RPMI7951 (cell line): ENCODE measurements around the gene STIM1. TPM values are rescaled to one million over a fixed set of nuclear protein-coding genes. Genes with fewer than 3 reads are reported as not detected.

ENCODE experiments used
- DNase-seq: peaks from one replicate; pipeline ENCODE4 v3.0.0-alpha.2; 2012; ENCODE audit warnings: low read depth
- total RNA-seq: library from RNA; depleted of rRNA; stranded (reverse); fragments of >200 nt; shearing (Covaris generic); gene quantifications from 2 replicates; pipeline ENCODE4 v1.2.3, GENCODE V29; 2014

The STIM1 gene
- total RNA-seq, 1 experiment from 2014 or later = 13.8 TPM

DNA sequence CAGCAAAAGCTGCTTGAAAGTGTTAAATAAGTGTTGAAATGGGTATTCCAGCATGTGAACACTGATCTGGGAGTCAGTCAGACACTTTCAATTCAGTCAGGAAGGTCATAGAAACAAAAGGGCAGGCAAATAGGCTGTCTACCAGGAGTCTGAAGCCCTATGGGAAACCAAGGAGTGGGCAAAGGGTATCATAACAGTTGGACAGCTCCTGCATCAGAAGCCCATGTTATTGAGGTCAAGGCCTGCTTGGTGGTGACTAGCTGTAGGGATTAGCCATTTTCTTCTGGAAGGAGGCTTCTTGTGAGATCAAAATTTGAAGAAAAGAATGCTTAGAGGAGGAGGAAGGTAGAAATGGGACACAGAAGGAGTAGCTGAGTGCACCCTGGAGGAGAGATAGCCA, 97.3 kb downstream of the STIM1 start:
- no peak for DNase-seq

DNA sequence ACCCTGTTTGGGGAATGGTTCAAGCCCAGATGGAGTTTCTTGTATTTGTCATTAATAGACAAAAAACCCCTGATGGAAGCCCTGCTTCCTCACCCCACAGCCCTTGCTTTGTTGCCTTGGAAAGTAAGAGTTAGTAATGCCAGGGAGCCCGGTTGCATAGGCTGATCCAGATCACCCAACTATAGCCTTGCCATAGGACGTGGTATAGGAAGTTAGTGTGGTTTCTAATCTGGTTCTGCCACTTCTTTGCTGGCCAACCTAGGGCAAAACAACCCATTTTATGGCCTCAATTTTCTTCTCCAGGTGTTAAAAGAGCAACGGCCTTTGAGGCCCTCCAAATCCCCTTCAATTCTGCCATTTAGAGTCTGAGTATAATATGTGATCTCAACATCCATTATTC, 97.9 kb downstream of the STIM1 start:
- DNase-seq = no peak

DNA sequence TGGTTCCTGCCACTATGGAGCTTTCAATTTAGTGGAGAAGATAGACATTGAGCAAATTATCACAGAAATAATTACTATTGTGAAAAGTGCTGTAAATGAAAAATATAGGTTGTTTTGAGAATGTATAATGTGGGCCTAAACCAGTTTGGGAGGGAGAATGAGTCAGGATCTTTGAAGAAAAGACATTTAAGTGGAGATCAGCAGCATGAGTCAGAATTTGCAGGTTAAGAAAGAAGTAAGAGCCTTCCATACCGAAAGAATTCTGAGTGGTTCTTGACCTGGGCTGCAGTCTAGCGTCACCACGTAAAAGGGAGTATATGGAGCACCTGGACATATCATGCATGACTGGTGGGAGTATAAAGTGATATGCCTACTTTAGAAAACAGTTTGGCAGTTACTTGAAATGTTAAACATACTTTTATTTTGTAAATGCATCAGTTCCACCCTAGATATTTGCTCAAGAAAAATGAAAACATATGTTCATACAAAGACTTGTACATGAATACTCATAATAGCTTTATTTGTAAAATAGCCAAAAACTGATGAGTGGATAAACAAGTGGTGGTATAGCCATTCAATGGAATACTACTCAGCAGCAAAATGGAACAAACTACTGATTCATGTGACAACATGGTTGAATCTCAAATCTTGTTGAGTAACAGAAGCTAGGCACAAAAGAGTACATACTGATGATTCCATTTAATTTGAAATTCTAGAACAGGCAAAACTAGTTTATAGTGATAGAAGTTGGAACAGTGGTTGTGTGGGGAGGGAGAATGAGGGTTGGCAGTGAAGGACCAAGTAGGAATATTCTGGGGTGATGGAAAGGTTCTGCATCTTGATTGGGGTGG, 99.2 kb downstream of the STIM1 start:
- DNase-seq = peak; percentile 21

DNA sequence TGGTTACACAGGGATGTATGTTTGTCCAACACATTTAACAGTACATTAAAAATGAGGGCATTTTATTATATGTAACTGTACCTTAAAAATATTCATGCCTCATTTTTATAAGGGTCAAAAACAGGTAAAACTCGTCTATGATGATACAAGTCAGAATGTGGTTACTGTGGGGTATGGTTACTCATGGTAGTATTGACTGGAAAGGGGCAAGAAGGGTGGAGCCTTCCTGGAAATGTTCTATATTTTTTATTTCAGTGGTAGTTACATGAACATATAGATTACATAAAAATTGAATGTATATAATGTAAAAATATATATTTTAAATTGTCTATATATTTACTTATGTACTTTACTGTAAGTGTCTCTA, 99.8 kb downstream of the STIM1 start:
- no peak for DNase-seq

DNA sequence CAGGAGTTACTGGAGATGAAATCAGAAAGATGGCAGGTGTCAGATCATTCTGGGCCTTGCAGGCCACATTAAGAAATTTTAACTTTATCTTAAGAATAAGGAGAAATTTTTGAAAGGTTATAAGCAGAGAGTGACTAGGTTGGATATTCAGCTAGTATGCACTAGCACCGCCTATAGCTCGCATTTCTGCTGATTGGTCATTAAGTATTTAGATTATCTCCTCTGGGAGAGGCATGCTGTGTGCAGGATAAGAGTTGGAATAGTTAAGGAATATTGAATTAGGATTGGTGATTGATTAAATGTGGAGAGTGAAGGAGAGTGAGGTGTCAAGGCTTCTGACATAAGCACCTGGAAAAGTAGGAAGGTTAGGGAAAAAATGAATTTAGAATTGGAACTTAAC, 100.6 kb downstream of the STIM1 start:
- no peak for DNase-seq

DNA sequence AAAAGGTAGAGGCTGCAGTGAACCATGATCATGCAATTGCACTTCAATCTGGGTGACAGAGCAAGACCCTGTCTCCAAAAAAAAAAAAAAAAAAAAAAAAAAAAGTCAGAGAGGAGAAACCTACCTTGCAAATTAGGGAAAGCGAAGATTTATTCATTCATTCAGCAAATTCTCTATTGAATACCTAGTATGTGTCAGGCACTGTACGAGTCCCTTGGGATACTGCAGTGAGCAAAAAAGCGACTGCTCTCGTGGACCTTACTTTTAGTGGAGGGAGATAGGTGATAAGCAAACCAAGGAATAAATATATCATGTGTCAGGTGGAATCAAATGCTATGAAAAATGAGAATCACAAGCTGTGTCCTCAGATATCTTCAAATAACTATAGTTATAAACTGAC, 101.3 kb downstream of the STIM1 start:
- DNase-seq = no peak

DNA sequence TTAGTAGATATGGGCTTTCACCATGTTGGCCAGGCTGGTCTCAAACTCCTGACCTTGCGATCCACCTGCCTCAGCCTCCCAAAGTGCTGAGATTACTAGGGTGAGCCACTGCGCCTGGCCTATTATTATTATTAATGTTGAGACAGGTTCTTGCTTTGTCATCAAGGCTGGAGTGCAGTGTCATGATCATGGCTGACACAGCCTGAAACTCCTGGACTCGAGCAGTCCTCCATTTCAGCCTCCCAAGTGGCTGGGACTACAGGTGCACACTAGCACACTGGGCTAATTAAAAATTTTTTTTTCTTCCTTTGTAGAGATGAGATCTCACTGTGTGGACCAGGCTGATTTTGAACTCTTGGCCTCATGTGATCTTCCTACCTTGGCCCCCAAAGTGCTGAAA, 102.0 kb downstream of the STIM1 start:
- DNase-seq = no peak

DNA sequence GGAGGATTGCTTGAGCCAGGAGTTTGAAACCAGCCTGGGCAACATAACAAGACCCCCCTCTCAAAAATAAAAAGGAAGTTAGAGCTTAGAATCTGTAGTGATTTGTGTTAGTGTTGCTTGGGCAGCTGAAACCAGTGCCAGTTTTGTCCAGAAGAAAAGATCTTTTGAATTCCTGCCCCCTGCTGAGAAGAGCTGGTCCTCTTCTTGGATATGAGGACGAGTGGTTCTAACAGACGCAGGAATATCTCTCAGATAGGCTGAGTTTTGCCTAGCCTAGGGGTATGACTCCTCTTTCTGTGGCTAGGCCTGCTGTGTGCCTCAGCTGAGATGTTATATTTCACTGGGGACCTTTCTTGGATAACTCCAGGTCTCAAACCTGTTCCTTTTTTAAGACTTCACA, 102.8 kb downstream of the STIM1 start:
- DNase-seq = peak; percentile 56

DNA sequence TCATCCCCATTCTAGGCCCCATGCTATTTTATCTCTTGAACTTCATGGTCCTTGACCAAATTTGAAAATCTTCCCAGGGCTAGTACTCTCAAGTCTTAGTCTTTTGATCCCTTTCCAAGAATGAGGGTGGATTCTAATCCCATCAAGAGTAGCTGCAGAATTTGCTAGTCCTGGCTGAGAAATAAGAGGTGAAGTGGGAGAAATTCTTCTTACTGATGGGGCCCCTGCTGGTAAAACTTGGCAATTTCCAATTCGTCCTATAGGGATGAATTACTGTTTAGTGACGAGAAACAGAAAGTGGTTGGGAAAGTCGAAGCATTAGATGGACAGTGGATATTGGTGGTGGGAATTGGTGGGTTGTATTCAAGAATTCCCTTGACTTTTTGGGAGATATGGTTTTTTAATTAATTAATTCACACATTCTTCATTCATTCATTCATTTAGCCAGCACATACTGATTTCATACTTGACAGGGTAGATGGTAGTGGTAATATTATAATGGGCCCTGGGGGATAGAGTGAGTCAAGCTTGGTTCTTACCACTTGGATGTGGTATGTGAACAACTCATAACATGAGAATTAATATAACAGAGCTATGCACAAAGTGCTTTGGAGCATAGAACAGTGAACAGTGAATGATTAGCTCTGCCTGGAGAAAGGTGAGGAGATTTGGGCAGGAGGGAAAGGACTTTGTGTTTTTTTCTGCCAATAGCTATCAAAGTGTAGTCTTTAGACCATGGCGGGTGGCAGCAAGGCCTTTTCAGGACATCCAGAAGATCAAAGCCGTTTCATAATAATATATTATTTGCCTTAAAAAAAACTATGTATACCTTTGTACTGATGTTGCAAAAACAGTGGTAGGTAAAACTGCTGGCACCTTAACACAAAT, 103.8 kb downstream of the STIM1 start:
- DNase-seq = peak; percentile 78

DNA sequence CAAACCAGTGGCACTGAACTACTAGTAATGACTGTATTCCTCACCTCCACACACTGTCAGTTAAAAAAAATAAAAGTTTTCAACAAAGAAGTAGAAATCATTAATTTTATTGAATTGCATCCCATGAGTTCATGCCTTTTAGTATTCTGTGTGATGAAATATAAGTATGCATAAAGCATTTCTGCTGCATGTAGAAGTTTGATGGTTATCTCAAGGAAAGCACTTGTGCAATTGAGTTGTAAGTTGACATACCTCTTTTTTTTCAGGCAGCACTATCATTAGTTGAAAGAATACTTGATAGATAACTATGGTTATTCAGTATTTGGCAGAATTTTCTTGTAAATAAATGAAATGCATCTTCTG, 104.4 kb downstream of the STIM1 start:
- DNase-seq = no peak

DNA sequence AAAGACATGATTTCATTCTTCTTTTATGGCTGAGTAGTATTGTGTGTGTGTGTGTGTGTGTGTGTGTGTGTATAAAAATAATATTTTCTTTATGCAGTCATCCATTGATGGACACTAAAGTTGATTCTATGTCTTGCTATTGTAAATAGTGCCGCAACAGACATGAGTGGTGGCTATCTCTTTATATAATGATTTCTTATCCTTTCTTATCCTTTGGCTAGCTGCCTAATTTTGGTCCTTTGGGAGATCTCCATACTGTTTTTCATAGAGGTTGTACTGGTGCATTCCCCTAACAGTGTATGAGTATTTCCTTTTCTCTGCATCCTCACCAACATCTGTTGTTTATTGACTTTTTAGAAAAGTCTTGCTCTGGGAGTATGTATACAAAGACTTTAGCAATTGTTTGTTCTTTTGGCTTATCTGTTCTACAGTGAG, 107.0 kb downstream of the STIM1 start:
- no peak for DNase-seq

DNA sequence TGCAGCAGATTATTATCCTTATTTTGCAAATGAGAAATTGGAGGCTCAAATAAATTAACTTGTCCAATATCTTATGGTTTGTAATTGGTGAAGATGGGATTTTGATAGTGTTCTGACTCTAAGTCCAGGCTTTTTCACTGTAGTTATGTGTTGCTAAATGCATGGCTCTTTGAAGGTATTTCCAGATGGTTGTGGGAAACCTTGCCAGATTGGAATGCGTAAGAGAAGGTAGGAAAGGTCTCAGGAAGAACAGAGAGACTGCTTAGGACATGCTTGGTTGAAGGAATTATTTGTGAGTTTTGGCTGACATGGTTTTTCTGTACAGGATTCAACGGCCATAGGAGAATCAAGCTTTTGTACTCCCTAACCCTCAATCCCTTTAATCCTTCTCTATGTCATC, 108.6 kb downstream of the STIM1 start:
- DNase-seq = no peak

DNA sequence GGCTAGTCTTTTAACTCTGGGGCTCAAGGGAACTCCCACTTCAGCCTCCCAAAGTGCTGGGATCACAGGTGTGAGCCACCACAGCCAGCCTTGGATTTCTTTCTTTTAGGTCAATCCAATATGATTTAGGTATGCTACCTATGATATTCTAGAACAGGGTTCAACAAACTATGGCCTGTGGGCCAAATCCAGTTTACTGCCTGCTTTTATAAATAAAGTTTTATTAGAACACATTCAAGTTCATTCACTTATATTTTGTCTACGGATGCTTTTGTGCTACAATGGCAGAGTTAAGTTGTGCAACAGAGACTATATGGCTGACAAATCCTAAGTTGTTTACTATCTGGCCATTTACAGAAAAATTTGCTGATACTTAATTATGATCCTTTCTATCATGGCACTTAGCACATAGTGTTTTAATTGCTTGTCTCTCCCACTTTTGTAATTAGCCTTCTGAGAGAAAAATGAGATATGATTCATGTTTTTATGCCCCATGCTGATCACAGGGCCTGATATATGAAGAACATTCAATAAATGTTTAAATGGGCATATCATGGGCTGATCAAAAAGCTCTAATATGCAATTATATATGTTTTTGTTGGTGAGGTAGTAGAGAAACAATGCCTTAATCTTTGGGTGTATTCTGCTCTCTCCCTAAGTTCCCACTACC, 109.6 kb downstream of the STIM1 start:
- DNase-seq = no peak

DNA sequence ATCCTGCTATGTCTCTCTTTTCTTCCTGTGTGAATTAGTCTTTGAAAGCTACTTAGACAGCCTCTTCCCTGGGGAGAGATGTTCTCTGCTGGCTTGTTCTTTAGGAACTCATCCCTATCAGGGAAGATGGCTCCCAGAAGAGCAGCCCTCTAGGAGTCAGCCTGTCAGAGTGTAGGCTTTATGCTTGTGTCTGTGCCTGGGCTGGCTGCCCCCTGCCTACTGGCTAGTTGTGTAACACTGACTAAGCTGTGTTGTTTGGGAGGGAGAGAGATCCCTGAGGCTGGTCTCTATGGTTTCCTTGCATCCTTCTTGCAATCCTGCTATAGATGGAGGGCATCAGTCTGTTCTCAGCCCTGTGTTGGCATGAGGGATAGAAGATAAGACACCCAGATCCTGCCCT, 112.2 kb downstream of the STIM1 start:
- DNase-seq = no peak

DNA sequence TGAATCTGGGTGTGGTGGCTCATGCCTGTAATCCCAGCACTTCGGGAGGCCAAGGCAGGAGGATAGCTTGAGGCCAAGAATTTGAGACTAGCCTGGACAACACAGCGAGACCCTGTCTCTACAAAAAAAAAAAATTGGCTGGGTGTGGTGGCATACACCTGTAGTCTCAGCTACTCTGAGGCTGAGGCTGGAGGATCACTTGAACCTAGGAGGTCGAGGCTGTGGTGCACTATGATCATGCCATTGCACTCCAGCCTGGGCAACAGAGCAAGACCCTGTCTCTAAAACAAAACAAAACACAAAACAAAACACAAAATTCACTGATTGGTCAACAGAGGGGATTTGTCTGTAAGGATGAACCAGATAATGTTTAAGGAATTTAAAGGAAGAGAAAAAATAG, 113.7 kb downstream of the STIM1 start:
- DNase-seq = no peak

DNA sequence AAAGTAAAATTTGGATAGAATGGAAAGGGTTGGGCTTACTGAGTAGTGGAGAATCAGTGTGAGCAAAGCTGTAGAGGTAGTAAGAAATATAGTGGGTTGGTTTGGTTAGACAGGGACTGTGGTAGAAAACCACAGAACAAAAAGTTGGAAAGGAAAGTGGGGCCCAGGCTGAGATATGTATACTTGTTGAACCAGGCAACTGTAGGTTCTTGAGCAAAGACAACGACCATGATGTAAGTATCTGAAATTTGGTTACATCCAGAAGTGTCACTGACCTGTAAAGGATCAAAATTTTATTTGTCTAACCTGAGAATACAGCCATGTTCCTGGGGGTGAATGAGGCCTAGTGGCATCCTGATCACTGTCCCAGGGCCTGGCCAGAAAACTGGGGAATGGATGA, 114.1 kb downstream of the STIM1 start:
- DNase-seq = no peak

DNA sequence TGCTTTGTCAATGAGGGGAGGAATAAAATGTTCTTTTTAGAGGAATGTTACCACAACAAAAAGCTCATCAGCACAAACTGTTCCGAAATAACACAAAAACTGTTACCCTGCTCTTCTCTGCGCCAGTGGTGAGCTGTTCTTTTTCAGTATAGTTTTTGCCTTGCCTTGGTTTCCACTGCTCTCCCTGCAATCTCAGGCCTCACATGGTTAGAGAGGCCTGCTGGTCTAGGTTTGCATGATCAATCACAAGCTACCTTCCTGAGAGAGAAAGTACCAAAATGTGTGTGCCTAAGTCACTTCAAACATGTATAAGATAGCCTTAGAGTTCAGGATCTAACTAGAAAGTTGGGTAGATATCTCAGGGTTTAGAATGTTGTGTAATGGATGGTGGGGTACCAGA, 114.6 kb downstream of the STIM1 start:
- DNase-seq = no peak

DNA sequence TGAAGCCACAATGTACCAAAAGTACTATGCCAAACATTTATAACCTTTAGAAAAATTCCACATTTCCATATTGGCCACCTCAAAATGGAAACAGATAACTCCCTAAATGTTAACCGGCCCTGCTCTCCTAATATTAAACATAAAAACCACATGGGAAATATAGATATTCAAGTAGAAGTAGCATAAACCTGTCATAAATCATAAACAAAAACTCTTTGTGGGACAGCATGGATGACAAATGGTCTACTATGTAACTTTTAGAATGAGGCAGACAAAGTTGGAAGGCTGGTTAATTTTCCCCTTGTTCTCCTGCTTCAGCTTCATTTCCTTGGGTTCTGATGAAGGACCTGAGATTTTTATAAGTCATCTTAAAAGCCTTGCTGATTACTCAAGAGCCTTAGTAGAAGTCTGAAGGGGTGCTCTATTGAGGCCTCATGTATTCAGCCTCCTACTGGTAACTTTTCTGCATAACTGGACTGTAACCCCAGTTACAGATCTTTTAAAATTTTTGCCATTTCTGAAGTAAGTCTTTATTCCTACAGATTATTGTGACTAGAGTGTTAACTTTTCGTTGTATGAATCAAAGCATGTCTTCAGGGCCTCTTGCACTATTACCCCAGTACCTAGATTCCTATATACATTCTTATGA, 116.4 kb downstream of the STIM1 start:
- DNase-seq = no peak

DNA sequence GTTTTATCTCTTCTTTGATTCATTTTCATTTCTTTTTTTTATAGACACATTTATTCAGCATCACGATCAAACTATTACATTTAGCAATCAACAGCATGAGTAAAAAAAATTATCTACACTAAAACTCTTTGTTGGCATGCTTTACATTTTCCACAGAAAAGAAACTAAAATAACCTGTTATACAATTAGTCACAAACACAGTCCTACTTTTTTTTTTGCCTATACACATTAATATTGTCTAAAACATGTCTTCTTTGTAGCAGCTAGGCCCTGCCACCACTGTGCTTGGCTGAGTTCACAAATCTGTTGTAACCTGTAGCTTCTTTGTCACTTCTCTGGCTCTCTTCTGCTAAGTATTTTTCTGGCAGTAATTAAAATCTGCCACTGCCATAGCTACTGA, 117.0 kb downstream of the STIM1 start:
- no peak for DNase-seq

DNA sequence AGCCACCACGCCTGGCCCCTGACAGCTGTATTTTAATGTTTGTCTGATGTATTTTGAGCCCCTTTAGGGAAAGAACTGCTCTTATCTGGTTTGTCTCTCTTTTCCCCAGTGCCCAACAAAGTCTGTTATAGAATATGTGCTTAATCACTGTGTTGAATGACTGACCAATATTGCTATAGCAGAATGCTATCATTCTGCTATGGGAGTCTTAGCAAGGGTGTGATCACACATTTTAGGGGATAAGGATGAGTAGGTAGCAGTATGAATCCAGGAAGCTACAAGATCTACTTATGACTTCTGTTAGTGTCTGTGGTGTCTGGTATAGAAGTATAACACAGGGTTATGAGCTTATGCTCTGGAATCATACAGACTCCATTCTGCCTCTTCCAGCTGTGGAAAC, 121.6 kb downstream of the STIM1 start:
- no peak for DNase-seq

DNA sequence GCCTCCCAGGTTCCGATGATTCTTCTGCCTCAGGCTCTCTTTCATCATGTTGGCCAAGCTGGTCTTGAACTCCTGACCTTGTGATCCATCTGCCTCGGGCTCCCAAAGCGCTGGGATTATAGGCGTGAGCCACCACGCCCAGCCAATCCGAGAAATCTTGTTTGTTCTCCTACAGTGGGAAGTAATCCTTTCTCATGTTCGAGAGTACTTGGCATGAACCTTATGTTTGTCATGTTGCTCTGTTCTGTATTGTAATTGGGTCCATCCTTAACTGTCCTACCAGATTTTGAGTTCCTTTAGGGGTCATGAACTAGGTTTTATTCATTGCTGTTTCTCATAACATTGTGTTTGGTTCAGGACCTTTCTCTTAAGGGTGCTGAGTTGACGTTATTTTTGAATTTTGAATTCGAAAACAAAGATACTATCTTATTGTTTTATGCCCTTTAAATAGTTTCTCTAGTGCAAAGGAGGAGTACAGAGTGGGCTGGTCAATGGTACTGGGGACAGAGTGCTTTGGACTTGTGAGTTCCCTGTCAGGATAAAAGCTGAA, 125.7 kb downstream of the STIM1 start:
- DNase-seq = peak; percentile 25

DNA sequence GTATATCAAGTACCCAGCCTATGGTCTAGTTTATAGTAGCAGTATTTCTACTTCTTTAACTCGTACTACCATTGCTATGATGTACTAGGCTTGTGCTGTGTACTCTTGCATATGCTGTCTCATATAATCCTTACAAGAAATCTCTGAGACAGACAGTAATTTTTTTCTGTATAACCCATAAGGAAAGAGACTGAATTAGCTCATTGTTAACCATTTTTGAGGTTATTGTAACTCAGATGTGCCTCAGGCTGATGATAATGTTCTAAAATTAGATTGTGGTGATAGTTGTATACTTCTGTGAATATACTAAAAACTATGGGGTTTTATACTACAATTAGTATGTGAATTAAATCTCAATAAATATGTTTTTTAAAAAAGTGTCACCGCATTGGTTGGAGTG, 127.0 kb downstream of the STIM1 start:
- peak; percentile 32 for DNase-seq
